Tibial artery (tissue), 4 donors: Measurements from ENCODE around the gene OR5B12.

Experiments
- DNase-seq, 2 donors: peaks; one replicate each; pipeline ENCODE4 v3.0.0-alpha.2; 2019
- H3K27ac ChIP-seq, 2 donors: fragments of 200-600 bp; sonication (generic) in 1 of 2; 1 replicate in 1 of 2; 2 replicates in 1 of 2; pipeline ENCODE4 v1.5.1; 2018 to 2019; ENCODE audit warnings: mild to moderate bottlenecking in 1 of 2
- H3K27me3 ChIP-seq, 2 donors: fragments of 200-600 bp; sonication (generic) in 1 of 2; one replicate each; pipeline versions ENCODE4 v1.5.1 to v1.6.0; 2016 to 2019
- H3K36me3 ChIP-seq, 3 donors: fragments of 200-600 bp; sonication (generic) in 2 of 3; one replicate each; pipeline ENCODE4 v1.5.1; 2016 to 2019; ENCODE audit warnings: mild to moderate bottlenecking in 2 of 3
- H3K4me1 ChIP-seq, 4 donors: fragments of 200-600 bp; sonication (generic) in 2 of 4; 1 replicate in 3 of 4; 2 replicates in 1 of 4; pipeline ENCODE4 v1.5.1; 2016 to 2019
- H3K4me3 ChIP-seq, 2 donors: fragments of 200-600 bp; sonication (generic) in 1 of 2; 1 replicate in 1 of 2; 2 replicates in 1 of 2; pipeline ENCODE4 v1.5.1; 2018 to 2019; ENCODE audit warnings: mild to moderate bottlenecking in 2 of 2
- H3K9me3 ChIP-seq, 3 donors: fragments of 200-600 bp; sonication (generic) in 1 of 3; one replicate each; pipeline ENCODE4 v1.5.1; 2016 to 2019
- CTCF ChIP-seq, 2 experiments: fragments of 200-600 bp in 1 of 2; fragments of 450-650 bp in 1 of 2; IDR thresholded peaks; one replicate each; pipeline ENCODE4 v1.5.1; 2017 to 2019; ENCODE audit warnings: antibody characterized with exemption in 2 of 2, mild to moderate bottlenecking in 1 of 2, moderate library complexity in 1 of 2
- intact Hi-C: fragments of 100-400 bp; cut with DNase I; formaldehyde crosslinking; loops from one replicate; pipeline ENCODE4 v1.15.0; 2023; ENCODE audit warnings: low total_unique reads

OR5B12 gene

GRCh38 chr11:58442136-58442535, at the start of gene OR5B12:
Gene OR5B12 (minus strand): TSS chr11:58442236. CDS start chr11:58440151, 2,085 bp downstream.
- no peaks in the 10 kb centered on the region for H3K4me1 ChIP-seq
- peaks cover 3 to 29% (median 25%) of the 10 kb centered on the region in 3 donors for H3K9me3 ChIP-seq
- no peak for TF ChIP-seq CTCF (IDR thresholded peaks at IDR 0.05)
- no peaks in the 10 kb centered on the region for H3K27me3 ChIP-seq
- DNase-seq = no peak
- intact Hi-C loops = no loop called here
- no peak within 1 kb of the TSS for H3K27ac ChIP-seq
- no peaks in the 10 kb centered on the region for H3K36me3 ChIP-seq
- H3K4me3 ChIP-seq = no peak within 1 kb of the TSS

- H3K4me3 ChIP-seq = no peak overlapping the region
- no peaks in the 10 kb centered on the region for H3K36me3 ChIP-seq
- intact Hi-C loops = no loop called here
- H3K27ac ChIP-seq = no peak overlapping the region
- no peaks in the 10 kb centered on the region for H3K9me3 ChIP-seq
- no peak for TF ChIP-seq CTCF (IDR thresholded peaks at IDR 0.05)
- H3K27me3 ChIP-seq = no peaks in the 10 kb centered on the region
- peaks cover 0 to 29% (median 8%) of the 10 kb centered on the region in 4 donors for H3K4me1 ChIP-seq
- no peak for DNase-seq
These were observed 48.8 kb upstream of the OR5B12 start for GRCh38 chr11:58490827-58491226.

GRCh38 chr11:58487170-58487569, 45.1 kb upstream of the OR5B12 start:
- intact Hi-C loops = no loop called here

GRCh38 chr11:58485961-58486360, 43.9 kb upstream of the OR5B12 start:
- Histone ChIP-seq H3K9me3 (no peaks in the 10 kb centered on the region), H3K4me1 (no peaks in the 10 kb centered on the region), H3K4me3 (no peak overlapping the region), H3K27ac (no peak overlapping the region), H3K27me3 (no peaks in the 10 kb centered on the region), H3K36me3 (no peaks in the 10 kb centered on the region)
- no peak for TF ChIP-seq CTCF (IDR thresholded peaks at IDR 0.05)
- intact Hi-C loops = no loop called here
- DNase-seq = no peak

More at GRCh38 chr11:58487170-58487569, 45.1 kb upstream of the OR5B12 start:
- Histone ChIP-seq H3K9me3 (no peaks in the 10 kb centered on the region), H3K4me3 (no peak overlapping the region), H3K27me3 (no peaks in the 10 kb centered on the region), H3K27ac (no peak overlapping the region), H3K4me1 (peaks cover 0 to 4% (median 0%) of the 10 kb centered on the region in 4 donors), H3K36me3 (no peaks in the 10 kb centered on the region)
- DNase-seq = no peak
- no peak for TF ChIP-seq CTCF (IDR thresholded peaks at IDR 0.05)

- Histone ChIP-seq H3K27ac (no peak overlapping the region), H3K36me3 (no peaks in the 10 kb centered on the region), H3K9me3 (peaks cover 0 to 17% (median 9%) of the 10 kb centered on the region in 3 donors), H3K4me1 (no peaks in the 10 kb centered on the region), H3K4me3 (no peak overlapping the region), H3K27me3 (no peaks in the 10 kb centered on the region)
- DNase-seq = no peak
- no peak for TF ChIP-seq CTCF (IDR thresholded peaks at IDR 0.05)
- intact Hi-C loops = no loop called here
These were observed 29.9 kb upstream of the OR5B12 start for GRCh38 chr11:58471892-58472291.

GRCh38 chr11:58466293-58466692, 24.3 kb upstream of the OR5B12 start:
- Histone ChIP-seq H3K36me3 (no peaks in the 10 kb centered on the region), H3K9me3 (peaks cover 0 to 9% (median 0%) of the 10 kb centered on the region in 3 donors), H3K27ac (no peak overlapping the region), H3K4me3 (no peak overlapping the region), H3K4me1 (no peaks in the 10 kb centered on the region), H3K27me3 (no peaks in the 10 kb centered on the region)
- intact Hi-C loops = no loop called here
- DNase-seq = no peak
- TF ChIP-seq CTCF (IDR thresholded peaks at IDR 0.05) = no peak
